ENCODE data around the gene CUTA. TPM values are rescaled to one million over a fixed set of nuclear protein-coding genes. Genes with fewer than 3 reads are reported as not detected.

CUTA gene
- total and polyA plus RNA-seq, 2 experiments from 2014 or later: 207 to 421 TPM

- Mint-ChIP-seq H3K9me3 (no peaks in the 10 kb centered on the region; the same call in 2 of the 3 replicates), H3K4me3 (no peak overlapping the region)
- no peaks in the 10 kb centered on the region for H3F3A ChIP-seq (replicated peaks; ENCODE audit: low read depth)
Observed at GRCh38 chr6:33440649-33441309, 22.9 kb upstream of the CUTA start.

GRCh38 chr6:33439956-33440648, 22.2 kb upstream of the CUTA start:
- DNase-seq (ENCODE audit: low spot score) (no peak), ATAC-seq (peak; percentile 45)
- Mint-ChIP-seq H3K27ac (peak overlapping the region; percentile 65), H3K4me1 (peaks cover 15% of the 10 kb centered on the region), H3K9me3 (no peaks in the 10 kb centered on the region; the same call in 2 of the 3 replicates), H3K27me3 (ENCODE audit: insufficient read depth, low read depth, poor library complexity) (peaks cover 15% of the 10 kb centered on the region), H3K4me3 (peak overlapping the region; percentile 3; the same call in 1 of the 3 replicates), H3K36me3 (ENCODE audit: low read depth) (peaks cover 98% of the 10 kb centered on the region)
- Histone ChIP-seq H3K4me3 (no peak overlapping the region), H3K36me3 (ENCODE audit: insufficient read depth) (peaks cover 60% of the 10 kb centered on the region), H3K9me2 (ENCODE audit: insufficient read depth) (no peaks in the 10 kb centered on the region), H3K79me2 (replicated peaks; ENCODE audit: insufficient read depth) (peaks cover 6% of the 10 kb centered on the region), H3F3A (replicated peaks; ENCODE audit: low read depth) (0 out of 2 replicates have a peak, but pooled peaks cover 2% of the 10 kb centered on the region), H4K20me1 (replicated peaks; ENCODE audit: insufficient read depth) (peaks cover 3% of the 10 kb centered on the region), H3K4me2 (no peak overlapping the region), H3K4me1 (ENCODE audit: insufficient read depth) (no peaks in the 10 kb centered on the region), H3K27ac (ENCODE audit: low read depth) (no peak overlapping the region), H3K27me3 (ENCODE audit: insufficient read depth) (no peaks in the 10 kb centered on the region), H2AFZ (no peak overlapping the region)
- TF ChIP-seq ZNF462 (CRISPR knock-in tag; IDR thresholded peaks at IDR 0.05): no peak
- no peak for TF ChIP-seq EZH2 (IDR thresholded peaks at IDR 0.05; ENCODE audit: low read depth, unreplicated experiment)
- TF ChIP-seq JUNB (IDR thresholded peaks at IDR 0.05; ENCODE audit: unreplicated experiment): no peak
- TF ChIP-seq ETS1 (IDR thresholded peaks at IDR 0.05): no peak
- TF ChIP-seq STAT1 (IDR thresholded peaks at IDR 0.05; ENCODE audit: unreplicated experiment): no peak

More at GRCh38 chr6:33440649-33441309, 22.9 kb upstream of the CUTA start:
- Histone ChIP-seq H3K27ac (ENCODE audit: low read depth) (no peak overlapping the region), H3K4me3 (no peak overlapping the region), H3K36me3 (ENCODE audit: insufficient read depth) (peaks cover 58% of the 10 kb centered on the region), H3K4me1 (ENCODE audit: insufficient read depth) (no peaks in the 10 kb centered on the region), H3K9me2 (ENCODE audit: insufficient read depth) (no peaks in the 10 kb centered on the region), H3K27me3 (ENCODE audit: insufficient read depth) (no peaks in the 10 kb centered on the region), H2AFZ (no peak overlapping the region), H3K4me2 (no peak overlapping the region), H3K79me2 (replicated peaks; ENCODE audit: insufficient read depth) (peaks cover 5% of the 10 kb centered on the region; the same call in 1 of the 2 replicates), H4K20me1 (replicated peaks; ENCODE audit: insufficient read depth) (peaks cover 3% of the 10 kb centered on the region)
- peaks cover 15% of the 10 kb centered on the region for H3K27me3 Mint-ChIP-seq (ENCODE audit: insufficient read depth, low read depth, poor library complexity)
- TF ChIP-seq CREB1 (CRISPR knock-in tag; IDR thresholded peaks at IDR 0.05; ENCODE audit: low read depth) (no peak), CTCF (conservative IDR thresholded peaks at IDR 0.05; ENCODE audit: low read depth in 2 of 2) (no peak), NANOG (IDR thresholded peaks at IDR 0.05; ENCODE audit: borderline replicate concordance) (no peak), POLR2AphosphoS5 (IDR thresholded peaks at IDR 0.05; ENCODE audit: low read depth) (0 out of 2 replicates have a peak, but pooled peaks have one; percentile 1), EZH2phosphoT487 (IDR thresholded peaks at IDR 0.05; ENCODE audit: unreplicated experiment) (no peak), ZNF114 (CRISPR knock-in tag; IDR thresholded peaks at IDR 0.05) (no peak)
- no peak for DNase-seq (ENCODE audit: low spot score)
- H3K36me3 Mint-ChIP-seq (ENCODE audit: low read depth): peaks cover 98% of the 10 kb centered on the region
- peak overlapping the region; percentile 65; the same call in 1 of the 2 replicates for H3K27ac Mint-ChIP-seq
- ATAC-seq: no peak
- H3K4me1 Mint-ChIP-seq: peaks cover 11% of the 10 kb centered on the region

Data from GM23338 (cell line).